Measurements from ENCODE around the gene FBXW9. TPM values are rescaled to one million over a fixed set of nuclear protein-coding genes. Genes with fewer than 3 reads are reported as not detected.

FBXW9 gene
- total and polyA plus RNA-seq, 2 of the 4 experiments (the other 2 are of a cell fraction) = 9.5 to 14.2 TPM

GRCh38 chr19:12726988-12727316 lies 30.5 kb upstream of the FBXW9 start:
- no peak for ATAC-seq (ENCODE audit: low read depth)
- no CpG with 5 or more reads among the region's 2 CpGs for WGBS, 2 experiments (ENCODE audit: extremely low coverage in 2 of 2, insufficient read length in 1 of 2)
- no peaks in the 10 kb centered on the region for H3K27me3 ChIP-seq (ENCODE audit: control insufficient read depth, insufficient read depth, low read length)

More at GRCh38 chr19:12726988-12727316, 30.5 kb upstream of the FBXW9 start:
- dilution Hi-C loops (cut with HindIII; ENCODE audit: low sequenced_read_pairs, unreplicated experiment) (no loop called here), in situ Hi-C loops (cut with MboI; ENCODE audit: low sequenced_read_pairs) (no loop called here), intact Hi-C loops (cut with micrococcal nuclease) (no loop called here)
- H3K4me2 ChIP-seq (ENCODE audit: low read depth, low read length) = no peak overlapping the region
- H3K56ac ChIP-seq (ENCODE audit: extremely low read depth, insufficient read depth, low read length) = no peak overlapping the region
- H3K79me1 ChIP-seq (ENCODE audit: low read depth in 1 of 2, low read length in 2 of 2) = peaks cover 12 to 45% of the 10 kb centered on the region in 2 experiments; a peak in 3 of 4 replicates
- no TSS peak for BruUV-seq (replicated peaks)
- H2BK15ac ChIP-seq (ENCODE audit: low read depth, low read length) = no peak overlapping the region
- H4K20me1 ChIP-seq (ENCODE audit: insufficient read depth, low read length) = peaks cover 20% of the 10 kb centered on the region
- peaks cover 33% of the 10 kb centered on the region for H3K36me3 ChIP-seq (ENCODE audit: control insufficient read depth, insufficient read depth, low read length)
- H3K4ac ChIP-seq (ENCODE audit: low read depth, low read length) = no peak overlapping the region
- ChIA-PET CTCF (no interaction called here), POLR2A (ENCODE audit: unreplicated experiment) (no interaction called here)
- 0 out of 2 replicates have a peak, but pooled peaks cover 2% of the 10 kb centered on the region for H3K4me1 ChIP-seq (ENCODE audit: control insufficient read depth, insufficient read depth, low read length)
- no peak for DNase-seq
- H3K18ac ChIP-seq (ENCODE audit: low read depth, low read length) = no peak overlapping the region
- H3K9me3 ChIP-seq (ENCODE audit: control insufficient read depth, insufficient read depth, low read length) = no peaks in the 10 kb centered on the region
- no peak overlapping the region for H3K4me3 ChIP-seq (ENCODE audit: insufficient read depth, low read depth, low read length)
- no peak overlapping the region for H4K5ac ChIP-seq (ENCODE audit: low read depth, low read length)
- no peak overlapping the region for H4K8ac ChIP-seq (ENCODE audit: low read depth in 2 of 2, low read length in 2 of 2)
- H3K9me1 ChIP-seq (ENCODE audit: insufficient read depth, low read length) = 0 out of 2 replicates have a peak, but pooled peaks cover under 1% of the 10 kb centered on the region
- no peak overlapping the region for H2BK20ac ChIP-seq (ENCODE audit: low read depth, low read length)
- H2BK5ac ChIP-seq (ENCODE audit: low read depth, low read length, poor library complexity, severe bottlenecking) = no peak overlapping the region
- H3K23ac ChIP-seq (ENCODE audit: low read depth, low read length) = no peak overlapping the region
- no peak overlapping the region for H2AFZ ChIP-seq (replicated peaks; ENCODE audit: low read length, poor library complexity)
- no peak for TF ChIP-seq CEBPB (IDR thresholded peaks at IDR 0.05; ENCODE audit: low read depth, low read length)
- no peak for TF ChIP-seq RAD21 (IDR thresholded peaks at IDR 0.05; ENCODE audit: low read length)
- TF ChIP-seq RFX5 (IDR thresholded peaks at IDR 0.05; ENCODE audit: low read depth, low read length) = no peak
- no peak for TF ChIP-seq ELK1 (IDR thresholded peaks at IDR 0.05; ENCODE audit: borderline replicate concordance, low read depth, low read length)
- no peak for TF ChIP-seq FOS (IDR thresholded peaks at IDR 0.05; ENCODE audit: low read depth, low read length)
- TF ChIP-seq MAZ (IDR thresholded peaks at IDR 0.05; ENCODE audit: borderline replicate concordance, low read depth, low read length) = no peak
- no peak for TF ChIP-seq CTCF (conservative IDR thresholded peaks at IDR 0.05; ENCODE audit: low read depth, low read length)
- no peak for TF ChIP-seq BHLHE40 (IDR thresholded peaks at IDR 0.05; ENCODE audit: low read depth, low read length)
- TF ChIP-seq USF2 (IDR thresholded peaks at IDR 0.05; ENCODE audit: low read depth, low read length) = no peak
- TF ChIP-seq POLR2A (IDR thresholded peaks at IDR 0.05; ENCODE audit: low read depth, low read length) = no peak
- TF ChIP-seq SMC3 (IDR thresholded peaks at IDR 0.05; ENCODE audit: low read depth, low read length) = no peak
- no peak overlapping the region for H2AK9ac ChIP-seq (replicated peaks; ENCODE audit: low read depth, low read length, poor library complexity)
- no peak overlapping the region for H3K9ac ChIP-seq (ENCODE audit: low read depth, low read length)
- no peak overlapping the region for H2BK120ac ChIP-seq (ENCODE audit: low read depth, low read length)
- no peak overlapping the region for H3K14ac ChIP-seq (replicated peaks; ENCODE audit: low read depth, low read length)
- H4K91ac ChIP-seq (ENCODE audit: insufficient read depth, low read depth, low read length) = no peak overlapping the region
- no peak overlapping the region for H3K27ac ChIP-seq (ENCODE audit: insufficient read depth, low read length)
- H2AK5ac ChIP-seq (ENCODE audit: low read depth, low read length) = no peak overlapping the region

All from IMR-90 (cell line).